GM19395 (cell line): ENCODE data around the gene TLCD4.
"Not testable (repeated sequence)": the region's sequence is repeated elsewhere in the genome, so short reads cannot be mapped to it uniquely, and the experiment has no call there.

Experiments
- ATAC-seq: cut with Tn5 transposase; IDR thresholded peaks from one replicate; pipeline ENCODE4 v1.9.1; 2021; ENCODE audit warnings: mild to moderate bottlenecking, moderate library complexity; ENCODE audit not compliant: unreplicated experiment

TLCD4 gene

DNA sequence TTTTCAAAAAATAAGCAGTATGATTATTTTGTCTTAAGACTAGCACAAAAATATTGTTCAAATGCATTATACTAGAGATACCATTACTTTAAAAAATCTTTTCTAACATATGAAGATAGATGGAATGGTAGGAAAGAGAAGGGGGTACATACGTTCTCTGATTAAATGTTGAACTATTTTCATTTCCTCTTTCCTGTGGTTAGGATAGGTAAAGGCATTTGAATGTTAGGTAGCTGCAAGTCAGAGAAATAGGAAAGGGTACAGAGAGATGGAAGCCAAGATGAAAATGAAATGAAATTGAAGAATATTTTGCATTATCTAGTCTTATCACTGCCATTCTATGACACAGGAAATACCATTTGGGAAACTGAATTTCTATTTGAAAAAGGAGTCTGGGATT lies 28.3 kb downstream of the TLCD4 start:
- ATAC-seq: no peak

DNA sequence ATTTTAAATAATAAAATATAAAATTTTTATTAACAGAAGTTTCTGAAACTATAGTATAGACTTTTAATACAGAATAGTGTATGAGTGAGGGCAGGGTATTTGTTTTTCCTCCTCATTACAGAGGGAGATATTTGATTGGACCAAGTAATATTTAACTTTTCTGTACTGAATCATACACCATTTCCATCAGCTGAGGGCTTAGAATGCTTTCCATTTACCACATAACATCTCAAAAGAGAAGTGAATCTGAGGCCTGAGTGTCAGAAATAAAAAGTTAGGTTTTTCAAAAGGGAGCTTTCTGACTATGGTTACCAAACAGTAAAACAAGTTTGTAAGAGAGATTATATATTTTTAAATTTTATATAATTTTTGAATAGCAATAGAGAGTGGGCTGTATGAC lies 29.5 kb downstream of the TLCD4 start:
- ATAC-seq: peak; percentile 76

DNA sequence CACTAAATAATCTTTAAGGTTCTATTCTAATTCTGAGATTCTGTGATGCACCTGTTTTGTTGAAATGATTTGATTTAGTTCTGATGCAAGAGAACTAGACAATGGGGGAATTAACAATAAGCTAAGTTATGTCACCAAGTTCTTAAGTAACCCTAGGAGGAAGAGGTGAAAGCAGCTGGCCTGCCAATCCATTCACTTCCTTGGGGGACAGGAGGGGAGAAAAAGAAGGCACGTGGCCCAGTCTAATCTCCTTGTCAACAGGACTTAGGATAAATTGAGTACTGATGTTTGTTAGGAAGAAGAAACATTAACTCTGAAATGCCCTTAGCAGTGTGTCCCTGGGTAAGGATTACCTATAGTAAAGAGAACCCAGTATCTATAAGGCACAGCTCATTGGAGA lies 36.9 kb downstream of the TLCD4 start:
- no peak for ATAC-seq

DNA sequence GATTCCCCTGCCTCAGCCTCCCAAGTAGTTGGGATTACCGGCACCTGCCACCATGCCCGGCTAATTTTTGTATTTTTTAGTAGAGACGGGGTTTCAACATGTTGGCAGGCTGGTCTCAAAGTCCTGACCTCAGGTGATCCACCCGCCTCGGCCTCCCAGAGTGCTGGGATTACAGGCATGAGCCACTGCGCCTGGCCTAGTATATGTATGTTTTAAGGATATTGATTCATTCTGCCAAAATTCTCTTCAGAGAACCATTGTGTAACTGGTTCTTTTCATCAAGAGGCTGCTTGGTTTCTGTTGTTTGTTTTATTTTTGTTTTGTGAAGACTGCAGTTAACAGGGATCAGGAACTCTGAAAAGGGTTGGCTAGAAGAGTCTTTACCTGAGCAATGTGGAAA lies 48.4 kb downstream of the TLCD4 start:
- not testable (repeated sequence) for ATAC-seq
